GF-D8 (cell line): ENCODE data around the gene LDLRAD4.

Experiments used
- DNase-seq: peaks from one replicate; lab custom pipeline; 2025; lab: John Stamatoyannopoulos, UW

The LDLRAD4 gene

GRCh38 chr18:13229001-13229671 is 10.6 kb downstream of the LDLRAD4 start:
- DNase-seq = no peak

- no peak for DNase-seq
These were observed 12.6 kb downstream of the LDLRAD4 start for GRCh38 chr18:13231151-13231550.

- DNase-seq = no peak
These were observed 13.7 kb downstream of the LDLRAD4 start for GRCh38 chr18:13232086-13232917.

- DNase-seq = no peak
These were observed 14.6 kb downstream of the LDLRAD4 start for GRCh38 chr18:13232971-13233786.

- DNase-seq = no peak
These were observed 15.5 kb downstream of the LDLRAD4 start for GRCh38 chr18:13233787-13234783.

GRCh38 chr18:13235421-13235831 is 16.9 kb downstream of the LDLRAD4 start:
- DNase-seq = no peak

GRCh38 chr18:13235981-13236380 is 17.4 kb downstream of the LDLRAD4 start:
- no peak for DNase-seq

GRCh38 chr18:13236411-13236810 is 17.9 kb downstream of the LDLRAD4 start:
- DNase-seq = no peak

- no peak for DNase-seq
These were observed 18.5 kb downstream of the LDLRAD4 start for GRCh38 chr18:13237073-13237472.

- DNase-seq = no peak
These were observed 19.1 kb downstream of the LDLRAD4 start for GRCh38 chr18:13237641-13238040.

- no peak for DNase-seq
These were observed 20.8 kb downstream of the LDLRAD4 start for GRCh38 chr18:13239171-13239956.

- no peak for DNase-seq
These were observed 21.6 kb downstream of the LDLRAD4 start for GRCh38 chr18:13240060-13240725.

- DNase-seq = no peak
These were observed 22.7 kb downstream of the LDLRAD4 start for GRCh38 chr18:13241083-13241892.

GRCh38 chr18:13241893-13242175 is 23.3 kb downstream of the LDLRAD4 start:
- DNase-seq = no peak

- DNase-seq = no peak
These were observed 24.2 kb downstream of the LDLRAD4 start for GRCh38 chr18:13242797-13243196.

- DNase-seq = no peak
These were observed 24.8 kb downstream of the LDLRAD4 start for GRCh38 chr18:13243363-13243762.

- no peak for DNase-seq
These were observed 25.6 kb downstream of the LDLRAD4 start for GRCh38 chr18:13244135-13244534.

- DNase-seq = no peak
These were observed 27.0 kb downstream of the LDLRAD4 start for GRCh38 chr18:13245481-13246000.

GRCh38 chr18:13246121-13246520 is 27.6 kb downstream of the LDLRAD4 start:
- no peak for DNase-seq
